Pancreas (tissue), 10 donors: Measurements from ENCODE around the gene SYT6. TPM values are rescaled to one million over a fixed set of nuclear protein-coding genes. Genes with fewer than 3 reads are reported as not detected.

Experiments used
- ATAC-seq, 4 donors: fragments of 200-7000 bp; cut with Tn5 transposase; one replicate each; pipeline versions ENCODE4 v1.8.0 to v1.9.1; 2020; ENCODE audit warnings: mild to moderate bottlenecking in 4 of 4, moderate library complexity in 4 of 4
- DNase-seq, 6 donors: peaks; one replicate each; pipeline ENCODE4 v3.0.0-alpha.2; 2020
- FAIRE-seq: peaks from 2 replicates; lab custom pipeline; 2012; peaks lifted over from hg19 to GRCh38; lab: Jason Lieb, UNC
- H3K27ac ChIP-seq, 4 donors: fragments of 200-600 bp; sonication (generic); 1 replicate in 3 of 4; 2 replicates in 1 of 4; pipeline versions ENCODE4 v1.5.0 to v1.8.0; 2020
- H3K27me3 ChIP-seq, 4 donors: fragments of 200-600 bp; one replicate each; pipeline ENCODE4 v1.8.0; 2021
- H3K36me3 ChIP-seq, 3 donors: fragments of 200-600 bp; sonication (generic) in 1 of 3; one replicate each; pipeline versions ENCODE4 v1.5.0 to v1.8.0; 2020 to 2021
- H3K4me1 ChIP-seq, 3 donors: fragments of 200-600 bp; one replicate each; pipeline ENCODE4 v1.8.0; 2021
- H3K4me3 ChIP-seq, 4 donors: fragments of 200-600 bp; sonication (generic) in 2 of 4; one replicate each; pipeline versions ENCODE4 v1.5.0 to v1.8.0; 2020 to 2021
- H3K9me3 ChIP-seq, 4 donors: fragments of 200-600 bp; one replicate each; pipeline ENCODE4 v1.8.0; 2021
- CTCF ChIP-seq, 4 donors: fragments of 200-600 bp; sonication (generic) in 3 of 4; IDR thresholded peaks; one replicate each; pipeline versions ENCODE4 v1.5.0 to v1.8.0; 2021; ENCODE audit warnings: antibody characterized with exemption in 4 of 4
- WGBS, 2 donors: extraction: QIAGEN DNeasy Blood & Tissue Kit; methylation state at CpG; one replicate each; pipeline ENCODE4 v1.1.7; 2013; 5-methylcytosine and 5-hydroxymethylcytosine counted together
- intact Hi-C, 3 donors: fragments of 100-400 bp; cut with DNase I; formaldehyde crosslinking; loops; one replicate each; pipeline versions ENCODE4 v1.11.1 to v1.14.2; 2022
- polyA plus RNA-seq, 2 donors: library from polyadenylated mRNA; stranded (reverse); fragments of 200-250 nt; gene quantifications; one replicate each; pipeline ENCODE4 v1.2.3, GENCODE V29; 2013
- total RNA-seq, 6 donors: library from RNA; stranded (reverse); fragmentation: NEBNext Ultra II Directional in 4 of 6; extraction: Animal tissue kit (Norgen Biotek cat#: 25700) in 4 of 6; gene quantifications; one replicate each; pipeline versions ENCODE4 v1.2.1 to v1.2.4, GENCODE V29; 2021 to 2023
- donor health status: healthy with polysubstance abuse.
- donor health status: DM: no; HTN: no; CAD: no; lungs with moderate emphysema.
- donor health status: DM: no; HTN: no; CAD: no.
- donor health status: control.
- donor health status: control.
- donor health status: Bipolar disorder and iron deficiency.
- donor health status: DM: yes; HTN: yes; CAD: no.
- donor health status: DM: no; HTN: no; CAD: no.
- donor health status: DM: no; HTN: no; CAD: no.
- donor health status: DM: yes; HTN: yes; CAD: no.

The SYT6 gene
- total and polyA plus RNA-seq, 8 donors: 0.81 to 5.2 (median 2.9) TPM

DNA sequence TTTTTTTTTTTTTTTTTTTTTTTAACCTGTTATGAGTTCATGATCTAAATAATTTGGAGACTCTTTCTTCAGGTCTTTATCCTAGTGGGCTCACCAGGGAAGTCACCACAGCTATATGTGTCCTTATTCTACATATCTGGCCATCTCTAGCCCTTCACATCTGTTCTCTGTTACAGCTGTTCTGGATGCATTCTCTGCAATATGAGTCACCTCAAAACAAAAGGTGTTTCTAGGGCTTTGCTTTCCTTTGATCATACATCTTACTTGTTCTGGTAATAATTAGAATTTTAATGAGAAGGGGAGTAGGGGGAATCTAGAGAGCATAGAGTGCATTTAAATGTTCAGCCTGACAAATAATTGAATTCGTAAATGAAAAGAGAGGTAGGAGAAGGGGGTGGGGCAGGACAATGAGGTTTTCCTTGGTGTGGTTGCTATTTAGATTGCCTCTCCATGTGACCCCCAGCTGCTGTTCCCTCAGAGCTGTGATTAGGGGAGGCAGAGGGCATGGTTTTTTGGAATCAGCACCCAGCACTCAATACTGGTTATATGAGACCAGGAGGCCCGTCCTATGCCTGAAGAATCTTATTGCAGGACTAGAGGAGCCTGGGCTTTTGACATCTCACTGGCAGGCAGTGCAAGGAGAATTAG is 8.0 kb downstream of the SYT6 start:
- H3K4me1 ChIP-seq: no peaks in the 10 kb centered on the region
- H3K27ac ChIP-seq: no peak overlapping the region
- H3K36me3 ChIP-seq: no peaks in the 10 kb centered on the region
- H3K4me3 ChIP-seq: no peak overlapping the region
- ATAC-seq (no peak), DNase-seq (no peak), FAIRE-seq (no peak)
- no peaks in the 10 kb centered on the region for H3K9me3 ChIP-seq
- H3K27me3 ChIP-seq: no peaks in the 10 kb centered on the region
- 80 to 83% methylated on average over 2 of the region's 2 CpGs for whole genome bisulfite sequencing, 2 donors
- intact Hi-C loops: no loop called here
- no peak for TF ChIP-seq CTCF (IDR thresholded peaks at IDR 0.05)

DNA sequence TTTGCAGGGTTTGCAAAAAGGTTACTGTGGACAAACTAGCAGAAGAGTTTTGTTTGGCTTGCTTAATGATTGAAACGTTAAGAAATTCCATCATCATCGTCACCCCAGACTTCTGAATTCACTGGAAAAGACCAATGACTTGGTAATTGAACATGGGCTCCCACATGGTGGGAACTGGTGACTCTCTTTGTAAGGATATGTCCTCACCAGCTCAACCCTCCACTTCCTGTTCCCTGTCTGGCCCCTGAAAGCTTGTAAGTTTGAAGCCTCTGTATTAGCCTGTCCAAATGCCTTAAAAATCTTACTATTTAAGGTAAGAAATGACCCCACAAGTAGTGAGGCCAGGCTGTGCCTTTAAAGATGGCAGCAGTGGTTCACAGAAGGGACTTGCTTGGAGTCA is 9.7 kb downstream of the SYT6 start:
- no peaks in the 10 kb centered on the region for H3K27me3 ChIP-seq
- H3K4me3 ChIP-seq: no peak overlapping the region
- no peaks in the 10 kb centered on the region for H3K4me1 ChIP-seq
- no peak overlapping the region for H3K27ac ChIP-seq
- H3K9me3 ChIP-seq: no peaks in the 10 kb centered on the region
- 62 to 73% methylated on average over 2 of the region's 2 CpGs for WGBS, 2 donors
- DNase-seq (no peak), FAIRE-seq (no peak), ATAC-seq (no peak)
- intact Hi-C loops: no loop called here
- H3K36me3 ChIP-seq: no peaks in the 10 kb centered on the region
- TF ChIP-seq CTCF (IDR thresholded peaks at IDR 0.05): no peak

- Histone ChIP-seq H3K27ac (no peak overlapping the region), H3K9me3 (no peaks in the 10 kb centered on the region)
- ATAC-seq: no peak
These were observed 14.1 kb downstream of the SYT6 start for GRCh38 chr1:114139540-114139939.

DNA sequence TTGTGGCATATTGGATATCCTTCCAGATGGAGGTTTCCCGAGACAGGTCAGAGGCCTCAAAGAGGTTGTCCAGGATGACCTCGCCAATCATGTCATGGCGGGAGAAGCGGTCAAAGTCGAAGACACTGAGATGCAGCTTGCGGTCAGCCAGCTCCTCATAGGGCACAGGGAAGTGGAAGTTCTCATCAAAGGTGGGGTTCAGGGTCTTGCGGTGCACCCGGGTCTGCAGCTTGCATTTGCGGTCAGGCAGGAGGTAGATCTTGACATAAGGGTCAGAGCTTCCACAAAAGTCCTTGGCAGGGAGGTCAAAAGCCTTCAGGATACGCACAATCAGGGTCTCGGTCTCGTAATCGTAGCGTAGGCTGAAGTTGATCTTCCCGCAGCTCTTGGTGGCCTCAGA is 16.2 kb downstream of the SYT6 start:
- no peak for FAIRE-seq
- H3K36me3 ChIP-seq: no peaks in the 10 kb centered on the region
- H3K27ac ChIP-seq: no peak overlapping the region
- H3K4me1 ChIP-seq: peaks cover 0 to 9% (median 4%) of the 10 kb centered on the region in 3 donors
- no peak overlapping the region for H3K4me3 ChIP-seq
- ATAC-seq: no peak
- H3K27me3 ChIP-seq: no peaks in the 10 kb centered on the region
- 93 to 96% methylated on average over 15 of the region's 15 CpGs for WGBS, 2 donors
- intact Hi-C loops: no loop called here
- H3K9me3 ChIP-seq: no peaks in the 10 kb centered on the region
- DNase-seq: no peak
- no peak for TF ChIP-seq CTCF (IDR thresholded peaks at IDR 0.05)

More at GRCh38 chr1:114139540-114139939, 14.1 kb downstream of the SYT6 start:
- WGBS, 2 donors: 91 to 97% methylated on average over 10 of the region's 10 CpGs
- DNase-seq (no peak), FAIRE-seq (no peak)
- Histone ChIP-seq H3K36me3 (no peaks in the 10 kb centered on the region), H3K27me3 (no peaks in the 10 kb centered on the region), H3K4me1 (peaks cover 0 to 7% (median 2%) of the 10 kb centered on the region in 3 donors), H3K4me3 (no peak overlapping the region)
- intact Hi-C loops: no loop called here
- no peak for TF ChIP-seq CTCF (IDR thresholded peaks at IDR 0.05)

GRCh38 chr1:114135786-114136185 is 17.9 kb downstream of the SYT6 start:
- no peak for FAIRE-seq
- no peak for DNase-seq
- no peak for TF ChIP-seq CTCF (IDR thresholded peaks at IDR 0.05)
- Histone ChIP-seq H3K27me3 (no peaks in the 10 kb centered on the region), H3K36me3 (no peaks in the 10 kb centered on the region), H3K27ac (no peak overlapping the region), H3K4me1 (peaks cover 0 to 9% (median 4%) of the 10 kb centered on the region in 3 donors), H3K4me3 (no peak overlapping the region), H3K9me3 (no peaks in the 10 kb centered on the region)
- no peak for ATAC-seq
- intact Hi-C loops: no loop called here
- WGBS, 2 donors: 92 to 94% methylated on average over 7 of the region's 7 CpGs
